Ectodermal cell (in vitro differentiated cells): ENCODE results near the gene PHKG2.

Experiments used
- H3K27ac ChIP-seq: 2 replicates; pipeline ENCODE4 v1.7.0; 2013; ENCODE audit warnings: mild to moderate bottlenecking, low read depth, low read length; ENCODE audit not compliant: insufficient read depth, poor library complexity, severe bottlenecking
- H3K27me3 ChIP-seq: 2 replicates; pipeline ENCODE4 v1.7.0; 2013; ENCODE audit warnings: mild to moderate bottlenecking, low read length; ENCODE audit not compliant: insufficient read depth, control insufficient read depth, poor library complexity, severe bottlenecking
- H3K36me3 ChIP-seq: one replicate; pipeline ENCODE4 v1.7.0; 2013; ENCODE audit warnings: low read length; ENCODE audit not compliant: control insufficient read depth, insufficient read depth
- H3K4me1 ChIP-seq: one replicate; pipeline ENCODE4 v1.7.0; 2013; ENCODE audit warnings: low read length; ENCODE audit not compliant: control insufficient read depth, insufficient read depth
- H3K4me3 ChIP-seq: 2 replicates; pipeline ENCODE4 v1.7.0; 2013; ENCODE audit warnings: low read depth, low read length, control low read depth; ENCODE audit not compliant: insufficient read depth
- H3K9me3 ChIP-seq: 2 replicates; pipeline ENCODE4 v1.7.0; 2013; ENCODE audit warnings: mild to moderate bottlenecking, low read length, moderate library complexity; ENCODE audit not compliant: control insufficient read depth
- WGBS, 2 experiments: methylation state at CpG; one replicate each; pipeline ENCODE4 v1.1.7; 2013; ENCODE audit warnings: missing lambda C conversion rate in 2 of 2; 5-methylcytosine and 5-hydroxymethylcytosine counted together

PHKG2 gene

DNA sequence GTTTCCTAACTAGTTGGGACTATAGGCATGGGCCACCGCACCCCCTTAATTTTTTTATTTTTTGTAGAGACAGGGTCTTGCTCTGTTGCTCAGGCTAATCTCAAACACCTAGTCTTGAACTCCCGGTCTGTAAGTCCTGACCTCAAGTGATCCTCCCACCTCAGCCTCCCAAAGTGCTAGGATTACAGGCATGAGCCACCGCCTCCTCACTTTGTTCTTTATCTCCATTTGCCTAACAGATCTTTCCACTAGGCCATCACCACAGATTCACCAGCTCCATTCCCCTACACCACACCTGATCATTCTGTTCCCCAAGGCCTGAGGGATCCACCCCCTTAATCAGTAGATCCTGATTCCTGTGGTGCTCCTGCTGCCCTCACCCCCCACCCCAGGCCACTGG is 46.4 kb downstream of the PHKG2 start:
- 86 to 87% methylated on average over 3 of the region's 3 CpGs for WGBS, 2 experiments
- Histone ChIP-seq H3K4me3 (no peak overlapping the region), H3K36me3 (no peaks in the 10 kb centered on the region), H3K27ac (no peak overlapping the region), H3K4me1 (no peaks in the 10 kb centered on the region), H3K27me3 (no peaks in the 10 kb centered on the region), H3K9me3 (no peaks in the 10 kb centered on the region)

DNA sequence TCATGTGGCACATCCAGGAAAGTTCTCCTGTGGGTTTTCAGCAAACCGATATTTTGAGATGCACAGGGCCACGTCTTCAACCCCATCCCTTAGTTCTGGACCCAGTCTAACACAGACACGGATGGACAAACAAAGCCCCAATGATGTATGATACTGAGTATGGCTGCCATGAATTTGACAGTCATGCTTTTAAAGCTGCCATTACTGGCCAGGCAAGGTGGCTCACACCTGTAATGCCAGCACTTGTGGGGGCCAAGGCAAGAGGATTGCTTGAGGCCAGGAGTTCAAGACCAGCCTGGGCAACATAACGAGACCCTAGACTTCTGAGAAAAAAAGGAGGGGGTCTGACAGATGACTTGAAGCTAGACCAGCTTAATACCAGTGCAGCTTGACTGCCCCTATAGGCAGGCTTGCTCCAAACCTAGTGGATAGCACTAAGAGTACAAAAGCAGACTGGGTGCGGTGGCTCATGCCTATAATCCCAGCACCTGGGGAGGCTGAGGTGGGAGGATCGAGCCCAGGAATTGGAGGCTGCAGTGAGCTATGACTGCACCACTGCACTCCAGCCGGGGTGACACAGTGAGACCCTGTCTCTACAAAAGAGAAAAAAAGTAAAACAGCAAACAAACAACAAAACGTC is 49.6 kb downstream of the PHKG2 start:
- H3K36me3 ChIP-seq, result no peaks in the 10 kb centered on the region
- no peak overlapping the region for H3K27ac ChIP-seq
- no peak overlapping the region for H3K4me3 ChIP-seq
- no peaks in the 10 kb centered on the region for H3K9me3 ChIP-seq
- WGBS, 2 experiments, result 84 to 85% methylated on average over 8 of the region's 8 CpGs
- no peaks in the 10 kb centered on the region for H3K4me1 ChIP-seq
- H3K27me3 ChIP-seq, result peaks cover 5% of the 10 kb centered on the region
